HepG2 (cell line): ENCODE measurements around the gene SRGAP3. TPM values are rescaled to one million over a fixed set of nuclear protein-coding genes. Genes with fewer than 3 reads are reported as not detected.

Source experiments
- ATAC-seq: fragments of 200-7000 bp; cut with Tn5 transposase; 3 replicates; pipeline ENCODE4 v1.9.1; 2020; ENCODE audit warnings: mild to moderate bottlenecking, moderate library complexity
- BruUV-seq: library from RNA; stranded (reverse); fragments of 400-500 nt; replicated peaks from 2 replicates; lab custom pipeline; 2021; lab: Mats Ljungman, UMichigan
- CTCF ChIA-PET: fragments of 300-600 bp; formaldehyde crosslinking; extraction: SDS; loops from one replicate; lab custom pipeline; 2021; ENCODE audit warnings: low total read pairs, inconsistent platforms, low intra/inter-chr PET ratio; lab: Yijun Ruan, JAX
- POLR2A ChIA-PET: fragments of 350-600 bp; sonication (Branson Sonifier 250); formaldehyde crosslinking; loops from one replicate; lab custom pipeline; 2020; ENCODE audit warnings: antibody characterized with exemption, inconsistent platforms; lab: Yijun Ruan, JAX
- DNase-seq: peaks from one replicate; pipeline ENCODE4 v3.0.0-alpha.2; 2015; ENCODE audit warnings: low spot score
- FAIRE-seq: peaks from 3 replicates; lab custom pipeline; 2011; peaks lifted over from hg19 to GRCh38; lab: Jason Lieb, UNC
- H2AFZ ChIP-seq: one replicate; pipeline ENCODE4 v1.6.1; 2011; ENCODE audit warnings: low read length, inconsistent platforms
- H3K27ac ChIP-seq: fragments of 300-600 bp; 3 replicates; pipeline ENCODE4 v1.8.0; 2011; ENCODE audit warnings: mixed run types, mild to moderate bottlenecking, mixed read lengths, low read length, inconsistent platforms; ENCODE audit not compliant: insufficient read depth; ENCODE audit errors: extremely low read length
- H3K27me3 ChIP-seq, 2 experiments: fragments of 200-600 bp in 1 of 2; 2 replicates in 1 of 2; 3 replicates in 1 of 2; pipeline versions ENCODE4 v1.6.0 to v1.8.0; 2011; ENCODE audit warnings: low read length in 2 of 2, mild to moderate bottlenecking in 2 of 2, moderate library complexity in 2 of 2, inconsistent platforms in 1 of 2; ENCODE audit not compliant: insufficient read depth in 2 of 2, control insufficient read depth in 1 of 2
- H3K36me3 ChIP-seq, 2 experiments: fragments of 200-600 bp in 1 of 2; replicated peaks in 1 of 2; 2 replicates in 1 of 2; 3 replicates in 1 of 2; pipeline versions ENCODE4 v1.5.1 to v1.8.0; 2011; ENCODE audit warnings: low read length in 2 of 2, inconsistent platforms in 1 of 2; ENCODE audit not compliant: insufficient read depth in 2 of 2, control insufficient read depth in 1 of 2
- H3K4me1 ChIP-seq: 2 replicates; pipeline ENCODE4 v1.5.1; 2012; ENCODE audit warnings: low read length, inconsistent platforms; ENCODE audit not compliant: insufficient read depth
- H3K4me2 ChIP-seq: 2 replicates; pipeline ENCODE4 v1.6.0; 2011; ENCODE audit warnings: low read depth, low read length, inconsistent platforms
- H3K4me3 ChIP-seq, 3 experiments: fragments of 200-600 bp in 1 of 3; sonication (generic), shearing (Covaris generic) in 1 of 3; replicated peaks in 1 of 3; 2 replicates each; pipeline ENCODE4 v1.5.1; 2011 to 2016; ENCODE audit warnings: low read length in 3 of 3, inconsistent platforms in 2 of 3, low read depth in 2 of 3, mild to moderate bottlenecking in 2 of 3, control low read depth in 1 of 3, mixed read lengths in 1 of 3; ENCODE audit not compliant: insufficient read depth in 1 of 3
- H3K79me2 ChIP-seq: one replicate; pipeline ENCODE4 v1.6.1; 2011; ENCODE audit warnings: low read length, inconsistent platforms; ENCODE audit not compliant: insufficient read depth
- H3K9ac ChIP-seq: 2 replicates; pipeline ENCODE4 v1.6.0; 2011; ENCODE audit warnings: mild to moderate bottlenecking, low read depth, low read length, inconsistent platforms; ENCODE audit not compliant: insufficient read depth
- H3K9me3 ChIP-seq: 2 replicates; pipeline ENCODE4 v1.5.1; 2012; ENCODE audit warnings: mild to moderate bottlenecking, low read length
- H4K20me1 ChIP-seq: 2 replicates; pipeline ENCODE4 v1.6.0; 2011; ENCODE audit warnings: inconsistent platforms, mild to moderate bottlenecking, low read length, moderate library complexity; ENCODE audit not compliant: insufficient read depth
- BCL6 ChIP-seq: IDR thresholded peaks from 2 replicates; pipeline ENCODE4 v1.6.1; 2016; ENCODE audit warnings: missing genetic modification reagents, missing compliant biosample characterization
- DNMT3B ChIP-seq: conservative IDR thresholded peaks from 2 replicates; pipeline ENCODE4 v1.6.1; 2016; ENCODE audit warnings: missing biosample characterization, control low read depth
- EHMT2 ChIP-seq: fragments of 200-600 bp; sonication (generic); IDR thresholded peaks from 2 replicates; pipeline ENCODE4 v1.7.0; 2017; ENCODE audit warnings: antibody characterized with exemption, low read depth, low read length, borderline replicate concordance
- HNF4A ChIP-seq: sonication (generic); formaldehyde crosslinking; IDR thresholded peaks from 2 replicates; pipeline ENCODE4 v1.4.0; 2020; ENCODE audit warnings: missing genetic modification reagents
- JARID2 ChIP-seq: sonication (generic); formaldehyde crosslinking; IDR thresholded peaks from 2 replicates; pipeline ENCODE4 v1.8.1; 2023; ENCODE audit warnings: missing genetic modification reagents, inconsistent platforms; ENCODE audit not compliant: insufficient replicate concordance
- NFIC ChIP-seq: IDR thresholded peaks from 2 replicates; pipeline ENCODE4 v1.6.1; 2012; ENCODE audit warnings: mild to moderate bottlenecking, low read length, inconsistent platforms
- THYN1 ChIP-seq: sonication (generic); formaldehyde crosslinking; IDR thresholded peaks from 2 replicates; pipeline ENCODE4 v1.8.1; 2023; ENCODE audit warnings: low read depth, mild to moderate bottlenecking, moderate library complexity, missing genetic modification reagents, borderline replicate concordance
- ZBTB7B ChIP-seq: sonication (generic); formaldehyde crosslinking; IDR thresholded peaks from 2 replicates; pipeline ENCODE4 v1.4.0; 2020; ENCODE audit warnings: missing genetic modification reagents
- ZNF234 ChIP-seq: sonication (generic); formaldehyde crosslinking; conservative IDR thresholded peaks from 2 replicates; pipeline ENCODE4 v1.5.1; 2020; ENCODE audit warnings: mild to moderate bottlenecking, missing genetic modification reagents
- ZNF383 ChIP-seq: sonication (generic); formaldehyde crosslinking; IDR thresholded peaks from 2 replicates; pipeline ENCODE4 v1.4.0; 2020; ENCODE audit warnings: missing genetic modification reagents, mild to moderate bottlenecking, borderline replicate concordance
- ZNF547 ChIP-seq: sonication (generic); formaldehyde crosslinking; IDR thresholded peaks from 2 replicates; pipeline ENCODE4 v1.5.1; 2020; ENCODE audit warnings: mild to moderate bottlenecking, missing genetic modification reagents
- ZNF562 ChIP-seq: sonication (generic); formaldehyde crosslinking; IDR thresholded peaks from 2 replicates; pipeline ENCODE4 v1.8.0; 2022; ENCODE audit warnings: missing genetic modification reagents, borderline replicate concordance
- ZNF607 ChIP-seq: sonication (generic); formaldehyde crosslinking; IDR thresholded peaks from 2 replicates; pipeline ENCODE4 v1.5.1; 2020; ENCODE audit warnings: missing genetic modification reagents, mild to moderate bottlenecking, borderline replicate concordance
- ZNF746 ChIP-seq: sonication (generic); formaldehyde crosslinking; IDR thresholded peaks from 2 replicates; pipeline ENCODE4 v1.8.0; 2022; ENCODE audit warnings: mild to moderate bottlenecking, missing genetic modification reagents
- WGBS: methylation state at CpG from one replicate; pipeline ENCODE4 v1.1.6; 2017; ENCODE audit warnings: low lambda C conversion rate; 5-methylcytosine and 5-hydroxymethylcytosine counted together
- in situ Hi-C: cut with HindIII; loops from 2 replicates; pipeline ENCODE4 v1.10.0; 2017; ENCODE audit warnings: low pct_unique_long_range_greater_than_20kb; ENCODE audit not compliant: extremely low pct_ligation_motif_present
- intact Hi-C: fragments of 100-400 bp; cut with micrococcal nuclease; formaldehyde crosslinking; loops from one replicate; pipeline ENCODE4 v1.10.0; 2022; ENCODE audit not compliant: unreplicated experiment
- polyA plus RNA-seq, 8 experiments: library from polyadenylated mRNA; depleted of rRNA in 3 of 8; stranded (reverse) in 7 of 8; unstranded in 1 of 8; fragments of >200 nt; fragmentation: Illumina TruSeq in 4 of 8; extraction: Trizol in 4 of 8; gene quantifications; 2 replicates each; pipeline versions ENCODE4 v1.2.1 to v1.2.3, GENCODE V29; 2011 to 2016; ENCODE audit warnings: low read depth in 4 of 8, missing spikeins in 1 of 8, mixed read lengths in 1 of 8; ENCODE audit not compliant: insufficient read depth in 1 of 8
- total RNA-seq, 5 experiments: library from RNA; depleted of rRNA; stranded (reverse); fragments of >200 nt; fragmentation: Illumina TruSeq; extraction: Trizol; gene quantifications; 2 replicates each; pipeline ENCODE4 v1.2.3, GENCODE V29; 2016; ENCODE audit warnings: low read depth in 1 of 5
- TF ChIP-seq, protein P1 (sequence below): sonication (generic); formaldehyde crosslinking; IDR thresholded peaks from 2 replicates; pipeline ENCODE4 v1.4.0; 2020; ENCODE audit warnings: mild to moderate bottlenecking, missing genetic modification reagents
- TF ChIP-seq, protein P2 (sequence below): IDR thresholded peaks from 2 replicates; pipeline ENCODE4 v1.6.1; 2016; ENCODE audit warnings: mild to moderate bottlenecking

SRGAP3 gene
- total and polyA plus RNA-seq, 2 of the 13 experiments (the other 11 are each of a cell fraction or from before 2014, with no cell fraction given): 1.2 to 1.4 TPM

DNA sequence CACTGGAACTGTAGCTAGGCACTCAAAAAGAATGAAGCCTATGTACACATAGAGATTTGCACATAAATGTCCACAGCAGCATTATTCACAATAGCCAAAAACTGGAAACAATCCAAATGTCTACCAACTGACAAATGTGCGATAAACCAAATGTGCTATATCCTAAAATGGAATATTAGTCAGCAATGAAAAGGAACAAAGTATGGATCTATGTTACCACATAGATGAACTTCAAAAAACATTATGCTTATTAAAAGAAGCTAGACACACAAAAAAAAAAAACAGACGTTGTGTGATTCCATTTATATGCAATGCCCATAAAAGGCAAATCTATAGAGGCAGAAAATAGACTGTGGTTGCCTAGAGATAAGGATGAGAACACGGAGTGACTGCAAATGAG lies 39.7 kb downstream of the SRGAP3 start (continued):
- TF ChIP-seq ZBTB7B (CRISPR knock-in tag) (no peak), ZNF746 (no peak)

DNA sequence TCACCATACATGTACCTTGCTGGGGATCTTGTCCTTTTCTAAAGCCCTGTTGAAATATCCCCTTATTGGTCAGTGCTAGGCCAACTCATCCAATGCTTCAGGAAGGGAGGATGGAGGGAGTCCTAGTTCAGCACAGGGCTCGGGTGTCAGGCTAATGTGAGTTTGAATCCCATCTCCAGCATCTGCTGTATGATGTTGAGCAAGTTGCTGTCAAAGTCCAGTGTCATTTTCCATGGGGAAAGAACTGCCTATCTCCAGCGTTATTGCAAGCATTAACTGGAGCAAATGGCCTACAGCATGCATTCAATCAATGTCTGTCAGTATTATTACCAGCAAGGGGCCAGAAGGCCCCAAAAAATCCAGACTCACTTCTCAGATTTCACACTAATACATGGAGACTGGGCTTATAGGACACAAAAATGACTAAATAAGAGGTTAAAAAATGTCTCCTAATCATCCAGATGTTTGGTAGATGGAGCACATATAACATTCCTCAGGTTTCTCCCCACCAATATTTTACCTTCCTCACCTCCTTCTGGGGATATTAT lies 40.8 kb downstream of the SRGAP3 start:
- Histone ChIP-seq H3K4me3 (no peak overlapping the region), H3K9me3 (no peaks in the 10 kb centered on the region), H3K4me2 (no peak overlapping the region), H3K9ac (no peak overlapping the region), H3K79me2 (no peaks in the 10 kb centered on the region), H3K4me1 (peaks cover 13% of the 10 kb centered on the region), H3K36me3 (no peaks in the 10 kb centered on the region), H3K27me3 (no peaks in the 10 kb centered on the region), H2AFZ (no peak overlapping the region), H4K20me1 (no peaks in the 10 kb centered on the region), H3K27ac (no peak overlapping the region)
- FAIRE-seq (no peak), DNase-seq (no peak), ATAC-seq (no peak)
- intact Hi-C loops (no loop called here), in situ Hi-C loops (no loop called here)
- ChIA-PET POLR2A (no interaction called here), CTCF (no interaction called here)
- BruUV-seq: no TSS peak
- TF ChIP-seq, protein P1, sequence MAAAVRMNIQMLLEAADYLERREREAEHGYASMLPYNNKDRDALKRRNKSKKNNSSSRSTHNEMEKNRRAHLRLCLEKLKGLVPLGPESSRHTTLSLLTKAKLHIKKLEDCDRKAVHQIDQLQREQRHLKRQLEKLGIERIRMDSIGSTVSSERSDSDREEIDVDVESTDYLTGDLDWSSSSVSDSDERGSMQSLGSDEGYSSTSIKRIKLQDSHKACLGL: no peak
- peak; percentile 31; the same call in 1 of the 2 replicates for TF ChIP-seq HNF4A (CRISPR knock-in tag)
- 0% methylated on average over 1 of the region's 2 CpGs for WGBS

DNA sequence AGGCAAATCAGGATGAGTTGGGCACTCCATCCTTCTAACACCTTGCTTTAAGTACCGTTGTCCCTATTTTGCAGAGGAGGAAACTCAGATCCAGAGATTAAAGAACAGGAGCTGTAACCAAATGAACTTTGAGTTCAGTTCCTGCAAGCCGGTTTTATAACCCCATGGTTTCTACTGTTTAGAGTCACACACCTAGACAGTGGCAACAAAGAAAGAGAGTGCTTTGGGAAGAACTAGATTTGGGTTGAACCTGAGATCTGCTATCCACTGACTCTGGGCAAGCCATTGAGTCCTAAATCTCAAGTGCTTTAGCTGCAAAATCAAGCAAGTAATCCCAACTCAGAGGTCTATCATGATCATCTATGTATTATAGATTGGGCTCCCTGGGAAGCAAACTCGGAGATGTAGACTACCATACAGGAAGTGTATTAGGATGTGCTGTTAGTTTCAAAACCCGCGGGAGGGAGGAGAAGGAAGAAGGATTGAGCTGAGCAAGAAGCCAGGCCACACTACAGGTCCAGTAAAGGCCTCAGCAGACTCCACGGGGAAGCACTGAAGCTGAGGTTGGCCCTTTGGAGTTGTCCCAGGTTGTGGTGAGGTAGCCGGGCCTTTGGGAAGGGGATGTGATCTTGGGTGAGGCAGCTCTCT lies 42.2 kb downstream of the SRGAP3 start:
- intact Hi-C loops: no loop called here
- WGBS: 52% methylated on average over 7 of the region's 7 CpGs
- 0 out of 5 replicates have a peak, but pooled peaks cover 0 to 1% of the 10 kb centered on the region in 2 experiments for H3K27me3 ChIP-seq
- in situ Hi-C loops: no loop called here
- no peak overlapping the region for H2AFZ ChIP-seq
- no peak overlapping the region for H3K4me3 ChIP-seq
- no peaks in the 10 kb centered on the region for H3K9me3 ChIP-seq
- H3K4me2 ChIP-seq: no peak overlapping the region
- H3K79me2 ChIP-seq: no peaks in the 10 kb centered on the region
- no peaks in the 10 kb centered on the region for H3K36me3 ChIP-seq
- H3K27ac ChIP-seq: no peak overlapping the region
- no peaks in the 10 kb centered on the region for H4K20me1 ChIP-seq
- CTCF ChIA-PET: no interaction called here
- no peak for DNase-seq
- POLR2A ChIA-PET: no interaction called here
- ATAC-seq: no peak
- H3K9ac ChIP-seq: no peak overlapping the region
- FAIRE-seq: no peak
- H3K4me1 ChIP-seq: peaks cover 21% of the 10 kb centered on the region
- no TSS peak for BruUV-seq
- TF ChIP-seq ZNF547 (CRISPR knock-in tag) (no peak), ZNF383 (CRISPR knock-in tag) (no peak), BCL6 (CRISPR knock-in tag) (no peak), ZNF562 (no peak), JARID2 (CRISPR knock-in tag) (no peak), ZNF607 (CRISPR knock-in tag) (no peak), DNMT3B (no peak), EHMT2 (no peak), ZNF234 (no peak), THYN1 (CRISPR knock-in tag) (no peak), NFIC (no peak)
- TF ChIP-seq, protein P2, sequence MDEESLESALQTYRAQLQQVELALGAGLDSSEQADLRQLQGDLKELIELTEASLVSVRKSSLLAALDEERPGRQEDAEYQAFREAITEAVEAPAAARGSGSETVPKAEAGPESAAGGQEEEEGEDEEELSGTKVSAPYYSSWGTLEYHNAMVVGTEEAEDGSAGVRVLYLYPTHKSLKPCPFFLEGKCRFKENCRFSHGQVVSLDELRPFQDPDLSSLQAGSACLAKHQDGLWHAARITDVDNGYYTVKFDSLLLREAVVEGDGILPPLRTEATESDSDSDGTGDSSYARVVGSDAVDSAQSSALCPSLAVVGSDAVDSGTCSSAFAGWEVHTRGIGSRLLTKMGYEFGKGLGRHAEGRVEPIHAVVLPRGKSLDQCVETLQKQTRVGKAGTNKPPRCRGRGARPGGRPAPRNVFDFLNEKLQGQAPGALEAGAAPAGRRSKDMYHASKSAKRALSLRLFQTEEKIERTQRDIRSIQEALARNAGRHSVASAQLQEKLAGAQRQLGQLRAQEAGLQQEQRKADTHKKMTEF (CRISPR knock-in tag): no peak
